Fibroblast of skin of right biceps (primary cell): ENCODE data around the gene GRM4.

Source experiments
- DNase-seq: peaks from one replicate; pipeline ENCODE4 v3.0.0-alpha.2; 2013

Gene GRM4

GRCh38 chr6:34142061-34142998 lies 3.6 kb downstream of the GRM4 start:
- DNase-seq = no peak

- DNase-seq = no peak
Measured at GRCh38 chr6:34140075-34140474, 5.8 kb downstream of the GRM4 start.

GRCh38 chr6:34138914-34139510 lies 6.9 kb downstream of the GRM4 start:
- no peak for DNase-seq

GRCh38 chr6:34138191-34138590 lies 7.7 kb downstream of the GRM4 start:
- DNase-seq = no peak

GRCh38 chr6:34135541-34135940 lies 10.3 kb downstream of the GRM4 start:
- DNase-seq = no peak

GRCh38 chr6:34132486-34133185 lies 13.3 kb downstream of the GRM4 start:
- DNase-seq = peak; percentile 41

GRCh38 chr6:34131326-34132290 lies 14.3 kb downstream of the GRM4 start:
- no peak for DNase-seq

- no peak for DNase-seq
Measured at GRCh38 chr6:34130862-34131261, 15.0 kb downstream of the GRM4 start.

- DNase-seq = no peak
Measured at GRCh38 chr6:34129753-34130152, 16.1 kb downstream of the GRM4 start.

- DNase-seq = no peak
Measured at GRCh38 chr6:34128045-34128444, 17.8 kb downstream of the GRM4 start.

- no peak for DNase-seq
Measured at GRCh38 chr6:34126419-34126818, 19.5 kb downstream of the GRM4 start.

GRCh38 chr6:34125939-34126338 lies 19.9 kb downstream of the GRM4 start:
- no peak for DNase-seq

- DNase-seq = no peak
Measured at GRCh38 chr6:34120953-34121675, 24.8 kb downstream of the GRM4 start.

GRCh38 chr6:34115915-34116314 lies 30.0 kb downstream of the GRM4 start:
- DNase-seq = no peak

- DNase-seq = peak; percentile 26
Measured at GRCh38 chr6:34115403-34115795, 30.5 kb downstream of the GRM4 start.

GRCh38 chr6:34114695-34115402 lies 31.0 kb downstream of the GRM4 start:
- no peak for DNase-seq

GRCh38 chr6:34113532-34113931 lies 32.4 kb downstream of the GRM4 start:
- DNase-seq = no peak

- DNase-seq = no peak
Measured at GRCh38 chr6:34112126-34112525, 33.8 kb downstream of the GRM4 start.

GRCh38 chr6:34110610-34111009 lies 35.3 kb downstream of the GRM4 start:
- no peak for DNase-seq

GRCh38 chr6:34108176-34108575 lies 37.7 kb downstream of the GRM4 start:
- DNase-seq = no peak

- no peak for DNase-seq
Measured at GRCh38 chr6:34106900-34107299, 39.0 kb downstream of the GRM4 start.
